ENCODE measurements around the gene SHBG. TPM values are rescaled to one million over a fixed set of nuclear protein-coding genes. Genes with fewer than 3 reads are reported as not detected.
A peak's percentile ranks its signal among the peaks of the same experiment; 100 is the strongest.

SHBG gene
- total RNA-seq, 4 donors from 2014 or later, result 0.83 TPM; not detected in 3

DNA sequence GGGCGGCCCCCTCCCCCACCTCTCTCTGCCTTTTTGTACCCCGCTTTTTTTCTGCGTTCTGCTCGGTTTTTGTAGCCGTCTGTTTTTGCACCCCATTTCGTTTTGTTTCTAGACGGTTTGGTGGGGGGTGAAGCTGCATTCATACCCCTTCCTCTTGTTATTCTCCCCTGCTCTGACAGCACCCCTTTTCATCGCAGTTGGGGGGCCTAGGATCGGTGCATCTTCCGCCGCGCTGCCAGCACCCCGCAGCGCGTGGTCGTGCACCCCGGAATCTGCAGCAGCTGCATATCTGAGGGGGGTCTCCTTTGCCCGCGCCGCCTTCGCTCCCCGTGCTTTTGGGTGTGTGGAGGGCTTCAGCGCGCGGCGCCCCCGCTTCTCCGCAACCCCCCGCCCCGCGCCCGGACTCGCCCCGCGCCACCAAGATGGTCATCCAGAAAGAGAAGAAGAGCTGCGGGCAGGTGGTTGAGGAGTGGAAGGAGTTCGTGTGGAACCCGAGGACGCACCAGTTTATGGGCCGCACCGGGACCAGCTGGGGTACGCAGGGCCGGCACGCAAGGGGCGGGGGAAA, 21.2 kb downstream of the SHBG start:
- DNase-seq (ENCODE audit: extremely low spot score), result no peak
- WGBS, result 1% methylated on average over 19 of the region's 45 CpGs
- no peaks in the 10 kb centered on the region for H3K36me3 ChIP-seq
- H3K4me3 ChIP-seq, result peak overlapping the region; percentile 55 to 63 (median 58)
- TF ChIP-seq POLR2AphosphoS5 (IDR thresholded peaks at IDR 0.05), result no peak
- TF ChIP-seq POLR2A (IDR thresholded peaks at IDR 0.05; ENCODE audit: low read depth), result no peak
- TF ChIP-seq EP300 (IDR thresholded peaks at IDR 0.05), result no peak
- TF ChIP-seq, protein P1, sequence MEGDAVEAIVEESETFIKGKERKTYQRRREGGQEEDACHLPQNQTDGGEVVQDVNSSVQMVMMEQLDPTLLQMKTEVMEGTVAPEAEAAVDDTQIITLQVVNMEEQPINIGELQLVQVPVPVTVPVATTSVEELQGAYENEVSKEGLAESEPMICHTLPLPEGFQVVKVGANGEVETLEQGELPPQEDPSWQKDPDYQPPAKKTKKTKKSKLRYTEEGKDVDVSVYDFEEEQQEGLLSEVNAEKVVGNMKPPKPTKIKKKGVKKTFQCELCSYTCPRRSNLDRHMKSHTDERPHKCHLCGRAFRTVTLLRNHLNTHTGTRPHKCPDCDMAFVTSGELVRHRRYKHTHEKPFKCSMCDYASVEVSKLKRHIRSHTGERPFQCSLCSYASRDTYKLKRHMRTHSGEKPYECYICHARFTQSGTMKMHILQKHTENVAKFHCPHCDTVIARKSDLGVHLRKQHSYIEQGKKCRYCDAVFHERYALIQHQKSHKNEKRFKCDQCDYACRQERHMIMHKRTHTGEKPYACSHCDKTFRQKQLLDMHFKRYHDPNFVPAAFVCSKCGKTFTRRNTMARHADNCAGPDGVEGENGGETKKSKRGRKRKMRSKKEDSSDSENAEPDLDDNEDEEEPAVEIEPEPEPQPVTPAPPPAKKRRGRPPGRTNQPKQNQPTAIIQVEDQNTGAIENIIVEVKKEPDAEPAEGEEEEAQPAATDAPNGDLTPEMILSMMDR (IDR thresholded peaks at IDR 0.05), result no peak
- intact Hi-C loops (cut with DNase I), result no loop called here
- no peaks in the 10 kb centered on the region for H3K9me3 ChIP-seq
- peaks cover 19 to 28% (median 26%) of the 10 kb centered on the region in 4 donors for H3K4me1 ChIP-seq
- peaks cover 0 to 39% (median 24%) of the 10 kb centered on the region in 4 donors for H3K27me3 ChIP-seq
- H3K27ac ChIP-seq (replicated peaks in 1 of 4), result peak overlapping the region; percentile 52 to 72 (median 66)

DNA sequence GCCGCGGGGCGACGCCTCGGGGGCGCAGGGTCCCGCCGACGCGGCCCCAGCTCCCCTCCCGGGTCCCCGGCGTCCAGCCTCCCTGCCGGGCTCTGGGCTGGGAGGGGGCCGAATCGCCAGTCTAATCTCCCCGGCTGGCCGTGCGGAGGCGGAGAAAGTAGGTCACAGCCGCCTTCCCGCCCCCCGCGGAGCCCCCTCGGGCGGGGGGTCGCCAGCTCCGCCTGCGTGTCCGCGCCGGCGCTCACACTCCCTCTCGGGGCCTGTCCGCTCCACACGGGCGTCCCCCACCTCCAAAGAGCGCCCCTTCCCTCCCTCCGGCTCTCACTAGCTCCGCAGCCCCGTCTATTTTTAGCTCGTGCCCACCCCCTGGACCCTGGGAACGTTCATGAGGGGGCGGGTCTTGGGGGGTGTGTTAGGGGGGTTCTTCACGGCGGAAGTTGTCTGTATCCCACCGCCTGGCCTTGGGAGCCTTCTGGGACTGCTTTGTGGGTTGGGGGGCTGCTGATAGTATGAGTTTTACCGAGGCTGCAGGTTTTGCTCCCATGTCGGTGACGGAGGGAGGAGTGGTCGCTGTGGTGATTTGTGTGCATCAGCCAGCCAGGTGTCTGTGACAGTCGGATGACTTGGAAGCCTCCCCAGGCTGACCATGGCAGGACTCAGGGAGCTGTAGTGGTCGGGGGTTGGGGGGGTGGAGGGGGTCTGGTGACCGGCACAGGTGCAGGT, 21.9 kb downstream of the SHBG start:
- peak overlapping the region; percentile 52 to 72 (median 66) for H3K27ac ChIP-seq (replicated peaks in 1 of 4)
- H3K27me3 ChIP-seq, result peaks cover 0 to 39% (median 24%) of the 10 kb centered on the region in 4 donors
- H3K4me3 ChIP-seq, result peak overlapping the region; percentile 55 to 63 (median 58)
- WGBS, result 15% methylated on average over 12 of the region's 54 CpGs
- intact Hi-C loops (cut with DNase I), result no loop called here
- no peaks in the 10 kb centered on the region for H3K36me3 ChIP-seq
- no peak for DNase-seq (ENCODE audit: extremely low spot score)
- peaks cover 23 to 34% (median 31%) of the 10 kb centered on the region in 4 donors for H3K4me1 ChIP-seq
- no peaks in the 10 kb centered on the region for H3K9me3 ChIP-seq
- TF ChIP-seq POLR2AphosphoS5 (IDR thresholded peaks at IDR 0.05), result no peak
- TF ChIP-seq POLR2A (IDR thresholded peaks at IDR 0.05; ENCODE audit: low read depth), result no peak
- TF ChIP-seq, protein P1 (IDR thresholded peaks at IDR 0.05), result no peak
- TF ChIP-seq EP300 (IDR thresholded peaks at IDR 0.05), result no peak

DNA sequence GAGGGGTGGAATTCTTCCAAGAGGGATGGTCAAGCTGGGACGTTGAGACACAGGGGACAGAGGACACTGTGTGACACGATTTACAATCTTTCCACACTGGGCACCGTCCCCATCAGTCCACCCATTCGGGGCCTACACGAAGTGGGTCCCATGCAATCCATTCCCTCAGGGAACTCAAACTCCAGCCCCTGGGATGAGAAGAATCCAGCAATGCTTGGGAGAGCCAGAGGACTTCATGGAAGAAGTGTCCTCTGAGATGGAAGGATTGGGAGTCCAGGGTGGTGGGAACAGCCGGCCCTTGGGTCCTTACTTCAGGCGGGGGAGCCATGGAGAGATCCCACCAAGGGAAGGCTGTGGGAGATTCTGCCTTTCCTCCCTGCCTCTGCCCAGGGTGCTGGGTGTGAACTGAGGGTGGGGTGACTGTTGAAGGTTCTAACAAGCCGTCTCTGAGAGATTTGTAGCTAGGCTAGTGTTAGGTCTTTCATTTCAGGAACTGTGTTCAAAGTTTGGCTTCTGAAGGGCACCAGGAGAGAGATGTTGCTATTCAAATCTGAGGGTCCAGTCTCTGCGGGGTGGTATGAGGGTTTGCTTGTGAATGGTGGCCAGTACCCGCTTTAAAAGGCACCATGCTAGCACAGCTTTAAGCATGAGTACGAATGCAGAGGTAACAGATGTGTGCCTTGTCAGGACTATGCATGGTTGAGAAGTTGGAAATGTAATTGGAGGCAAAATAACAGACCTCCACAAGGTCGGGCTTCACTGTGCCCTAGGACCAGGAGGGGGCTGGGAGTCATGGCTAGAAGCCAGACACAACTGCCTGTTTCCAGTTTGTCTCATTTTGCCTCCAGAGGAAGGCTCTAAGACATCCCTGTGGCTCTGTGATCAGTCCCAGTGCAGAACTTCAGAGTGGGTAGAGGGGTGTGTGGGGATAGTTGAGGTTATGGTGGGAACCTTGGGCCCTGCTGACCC, 22.7 kb downstream of the SHBG start:
- WGBS, result 63% methylated on average over 12 of the region's 12 CpGs
- no peak for DNase-seq (ENCODE audit: extremely low spot score)
- no peaks in the 10 kb centered on the region for H3K36me3 ChIP-seq
- H3K9me3 ChIP-seq, result no peaks in the 10 kb centered on the region
- H3K27me3 ChIP-seq, result peaks cover 0 to 39% (median 24%) of the 10 kb centered on the region in 4 donors
- peak overlapping the region in 1 of 4 donors; percentile 59 for H3K4me3 ChIP-seq
- TF ChIP-seq POLR2AphosphoS5 (IDR thresholded peaks at IDR 0.05) (no peak), POLR2A (IDR thresholded peaks at IDR 0.05; ENCODE audit: low read depth) (no peak), EP300 (IDR thresholded peaks at IDR 0.05) (no peak)
- TF ChIP-seq, protein P1 (IDR thresholded peaks at IDR 0.05), result no peak
- H3K4me1 ChIP-seq, result peaks cover 23 to 43% (median 38%) of the 10 kb centered on the region in 4 donors
- intact Hi-C loops (cut with DNase I), result no loop called here
- peak overlapping the region in 1 of 4 donors; percentile 72 for H3K27ac ChIP-seq (replicated peaks in 1 of 4)

DNA sequence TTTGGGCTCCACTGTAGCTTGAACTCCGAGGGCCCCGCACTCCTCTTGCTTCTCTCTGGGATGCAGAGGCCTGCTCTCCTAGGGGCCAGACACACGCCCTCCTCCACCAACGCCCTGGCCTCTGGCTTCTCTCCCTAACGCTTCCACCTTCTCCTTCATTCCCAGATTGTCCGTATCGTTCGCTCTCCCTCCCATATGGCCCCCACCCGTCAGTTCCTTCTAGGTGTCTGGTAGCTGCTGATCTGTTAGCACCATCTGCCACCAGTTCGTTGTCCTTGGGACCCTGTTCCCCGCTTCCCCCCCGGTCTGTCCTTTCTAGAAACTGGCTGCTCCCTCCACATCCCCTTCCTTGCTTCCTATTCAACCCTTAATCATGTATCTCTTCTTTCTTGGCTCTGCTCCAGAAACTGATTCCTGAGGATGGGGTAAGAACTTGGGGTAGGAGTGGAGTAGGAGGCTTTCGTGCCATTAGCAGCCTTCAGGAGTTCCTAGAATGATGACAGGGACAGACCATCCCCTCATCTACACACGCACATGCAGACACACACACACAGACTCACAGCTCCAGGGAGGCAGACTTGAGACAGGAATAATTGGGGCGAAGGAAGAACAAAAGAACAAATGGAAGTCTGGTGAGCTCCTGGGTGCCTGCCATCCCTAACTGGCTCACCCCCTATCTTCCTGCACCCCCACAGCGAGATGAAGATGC, 25.1 kb downstream of the SHBG start:
- H3K36me3 ChIP-seq, result no peaks in the 10 kb centered on the region
- H3K4me3 ChIP-seq, result no peak overlapping the region
- WGBS, result 74% methylated on average over 16 of the region's 16 CpGs
- no peak overlapping the region for H3K27ac ChIP-seq (replicated peaks in 1 of 4)
- no peaks in the 10 kb centered on the region for H3K9me3 ChIP-seq
- DNase-seq (ENCODE audit: extremely low spot score), result no peak
- peaks cover 23 to 41% (median 37%) of the 10 kb centered on the region in 4 donors for H3K4me1 ChIP-seq
- H3K27me3 ChIP-seq, result peaks cover 0 to 20% (median 19%) of the 10 kb centered on the region in 4 donors
- intact Hi-C loops (cut with DNase I), result no loop called here
- TF ChIP-seq, protein P1 (IDR thresholded peaks at IDR 0.05), result no peak
- no peak for TF ChIP-seq POLR2AphosphoS5 (IDR thresholded peaks at IDR 0.05)
- no peak for TF ChIP-seq EP300 (IDR thresholded peaks at IDR 0.05)
- no peak for TF ChIP-seq POLR2A (IDR thresholded peaks at IDR 0.05; ENCODE audit: low read depth)

All from esophagus muscularis mucosa (tissue), 4 donors.